Stimulated activated CD8-positive, alpha-beta memory T cell treated with anti-CD3 and anti-CD28 coated beads, Interleukin-7, amount 100 ng/mL, for 48 hours (primary cell): ENCODE data around the gene KAT14.
A peak's percentile ranks its signal among the peaks of the same experiment; 100 is the strongest.
"Not testable (repeated sequence)": the region's sequence is repeated elsewhere in the genome, so short reads cannot be mapped to it uniquely, and the experiment has no call there.

Experiments
- DNase-seq, 2 donors: peaks; one replicate each; pipeline ENCODE4 v3.0.0-alpha.2; 2020; ENCODE audit warnings: low read depth in 1 of 2; ENCODE audit errors: extremely low read depth in 1 of 2

KAT14 gene, protein sequence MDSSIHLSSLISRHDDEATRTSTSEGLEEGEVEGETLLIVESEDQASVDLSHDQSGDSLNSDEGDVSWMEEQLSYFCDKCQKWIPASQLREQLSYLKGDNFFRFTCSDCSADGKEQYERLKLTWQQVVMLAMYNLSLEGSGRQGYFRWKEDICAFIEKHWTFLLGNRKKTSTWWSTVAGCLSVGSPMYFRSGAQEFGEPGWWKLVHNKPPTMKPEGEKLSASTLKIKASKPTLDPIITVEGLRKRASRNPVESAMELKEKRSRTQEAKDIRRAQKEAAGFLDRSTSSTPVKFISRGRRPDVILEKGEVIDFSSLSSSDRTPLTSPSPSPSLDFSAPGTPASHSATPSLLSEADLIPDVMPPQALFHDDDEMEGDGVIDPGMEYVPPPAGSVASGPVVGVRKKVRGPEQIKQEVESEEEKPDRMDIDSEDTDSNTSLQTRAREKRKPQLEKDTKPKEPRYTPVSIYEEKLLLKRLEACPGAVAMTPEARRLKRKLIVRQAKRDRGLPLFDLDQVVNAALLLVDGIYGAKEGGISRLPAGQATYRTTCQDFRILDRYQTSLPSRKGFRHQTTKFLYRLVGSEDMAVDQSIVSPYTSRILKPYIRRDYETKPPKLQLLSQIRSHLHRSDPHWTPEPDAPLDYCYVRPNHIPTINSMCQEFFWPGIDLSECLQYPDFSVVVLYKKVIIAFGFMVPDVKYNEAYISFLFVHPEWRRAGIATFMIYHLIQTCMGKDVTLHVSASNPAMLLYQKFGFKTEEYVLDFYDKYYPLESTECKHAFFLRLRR

DNA sequence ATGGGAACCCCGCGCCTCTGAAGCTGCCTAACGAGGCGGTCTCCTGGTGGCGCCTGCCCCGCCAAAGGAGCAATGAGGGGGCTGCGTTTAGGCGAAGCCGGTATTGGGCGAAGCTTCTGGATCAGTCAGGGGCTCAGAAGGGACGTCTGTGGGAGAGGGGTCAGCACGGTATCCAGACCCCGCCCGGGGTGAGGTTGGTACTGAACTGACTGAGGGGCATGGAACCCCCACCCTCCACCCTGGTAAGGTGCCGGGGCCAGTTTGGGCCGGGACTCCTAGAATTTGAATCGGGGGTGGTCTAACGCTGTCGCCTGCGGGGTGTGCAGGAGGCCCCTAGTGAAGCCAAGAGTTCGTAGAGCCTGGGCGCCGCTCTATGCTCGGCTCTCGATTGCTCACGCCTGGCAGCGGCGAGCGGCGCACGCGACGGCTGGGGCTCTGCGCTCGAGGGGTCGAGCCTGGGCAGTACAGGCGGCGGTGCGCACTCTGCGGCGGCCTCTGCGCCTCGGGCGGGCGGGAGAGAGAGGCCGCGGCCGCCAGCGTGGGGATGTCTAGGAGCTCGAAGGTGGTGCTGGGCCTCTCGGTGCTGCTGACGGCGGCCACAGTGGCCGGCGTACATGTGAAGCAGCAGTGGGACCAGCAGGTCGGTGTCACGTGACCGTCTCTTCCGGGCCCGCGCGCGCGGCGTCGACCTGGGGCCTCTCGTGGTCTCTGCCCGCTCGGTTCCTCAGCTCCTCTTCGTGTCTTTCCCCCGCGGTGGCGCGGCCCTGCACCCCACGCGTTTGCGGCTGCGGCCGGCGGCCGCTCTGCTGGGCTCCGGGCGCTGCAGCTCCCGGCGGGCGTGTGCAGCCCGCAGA is at the start of gene KAT14, which contains the start of gene PET117:
Gene KAT14 (plus strand): TSS at position 452 of the 854 bp plus-strand sequence. CDS start 4,798 bp downstream, outside the sequence.
Gene PET117 (plus strand): TSS at position 452 of the 854 bp plus-strand sequence. CDS start 93 bp downstream, at position 545.
- DNase-seq: peak; percentile 76 to 85

DNA sequence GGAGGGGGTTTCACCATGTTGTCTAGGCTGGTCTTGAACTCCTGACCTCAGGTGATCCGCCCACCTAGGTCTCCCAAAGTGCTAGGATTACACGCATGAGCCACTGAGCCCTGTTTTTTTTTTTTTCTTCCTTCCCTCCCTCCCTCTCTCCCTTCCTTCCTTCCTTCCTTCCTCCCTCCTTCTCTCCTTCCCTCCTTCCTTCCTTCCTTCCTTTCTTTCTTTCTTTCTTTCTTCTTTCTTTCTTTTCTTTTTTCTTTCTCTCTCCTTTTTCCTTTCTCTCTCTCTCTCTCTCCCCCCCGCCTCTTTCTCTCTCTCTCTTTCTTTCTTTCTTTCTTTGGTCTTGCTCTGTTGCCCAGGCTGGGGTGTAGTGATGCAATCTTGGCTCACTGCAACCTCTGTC is 49.4 kb upstream of the KAT14 start:
- not testable (repeated sequence) for DNase-seq

DNA sequence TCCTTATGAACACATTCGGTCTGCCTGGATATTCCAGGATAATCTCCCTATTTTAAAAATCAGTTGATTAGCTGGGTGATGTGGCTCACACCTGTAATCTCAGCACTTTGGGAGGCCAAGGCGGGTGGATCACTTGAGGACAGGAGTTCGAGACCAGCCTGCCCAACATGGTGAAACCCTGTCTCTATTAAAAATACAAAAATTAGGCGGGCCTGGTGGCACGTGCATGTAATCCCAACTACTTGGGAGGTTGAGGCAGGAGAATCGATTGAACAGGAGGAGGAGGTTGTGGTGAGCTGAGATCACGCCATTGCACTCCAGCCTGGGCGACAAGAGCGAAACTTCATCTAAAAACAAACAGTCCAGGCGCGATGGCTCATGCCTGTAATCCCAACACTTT is 48.8 kb upstream of the KAT14 start:
- DNase-seq: not testable (repeated sequence)

DNA sequence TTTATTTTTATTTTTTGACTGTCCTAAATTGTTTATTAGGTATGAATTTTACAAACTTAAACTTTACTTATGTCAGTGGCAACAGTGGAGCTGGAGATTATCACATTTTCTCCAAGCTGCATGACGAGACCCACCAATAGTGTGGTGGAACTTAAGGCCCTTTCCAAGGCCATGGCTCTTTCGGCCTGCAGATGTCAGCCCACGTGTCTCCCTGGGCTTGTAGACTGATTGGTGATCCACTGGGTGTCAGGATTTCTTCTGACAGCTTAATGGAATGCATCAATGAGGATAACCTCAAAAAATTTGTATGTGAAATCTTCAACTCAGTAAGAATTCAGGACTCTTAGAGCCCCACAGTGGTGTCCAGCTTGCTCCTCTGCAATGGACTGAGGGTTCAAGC is 47.6 kb upstream of the KAT14 start:
- no peak for DNase-seq

DNA sequence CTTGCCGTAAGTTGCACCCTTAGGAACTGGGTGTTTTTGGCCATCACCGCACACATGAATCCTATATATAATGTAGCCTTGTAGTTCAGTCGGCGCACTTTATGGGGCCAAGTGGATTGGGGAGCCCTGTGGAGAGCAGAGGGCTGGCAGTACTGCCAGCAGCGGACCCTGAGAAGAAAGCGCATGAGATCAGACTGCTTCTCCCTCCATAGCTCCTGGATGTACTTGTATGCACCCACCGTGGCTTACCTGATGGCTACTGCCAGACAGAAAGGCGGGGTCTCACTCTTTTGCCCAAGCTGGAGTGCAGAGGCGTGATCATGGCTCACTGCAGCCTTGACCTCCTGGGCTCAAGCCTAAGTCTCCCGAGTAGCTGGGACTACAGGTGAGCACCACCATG is 47.2 kb upstream of the KAT14 start:
- no peak for DNase-seq

DNA sequence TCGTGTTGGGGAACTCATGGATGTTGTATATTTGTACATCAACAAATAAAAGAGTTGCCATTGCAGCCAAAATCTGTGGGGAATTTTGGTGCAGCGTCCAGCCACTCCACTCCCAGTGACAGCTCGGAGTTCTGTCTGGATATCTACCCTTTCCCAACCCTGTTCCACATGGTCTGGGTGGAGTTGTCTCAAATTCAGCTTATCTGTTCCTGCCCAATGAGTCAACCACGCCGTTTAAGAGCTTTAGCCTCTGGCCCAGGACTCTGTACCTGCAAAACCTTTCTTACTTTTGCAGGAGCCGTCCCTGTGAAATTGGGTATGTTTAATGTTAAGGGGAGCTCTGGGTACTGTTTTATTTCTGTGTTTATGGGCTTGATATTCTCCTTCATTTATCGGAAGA is 46.0 kb upstream of the KAT14 start:
- no peak for DNase-seq

DNA sequence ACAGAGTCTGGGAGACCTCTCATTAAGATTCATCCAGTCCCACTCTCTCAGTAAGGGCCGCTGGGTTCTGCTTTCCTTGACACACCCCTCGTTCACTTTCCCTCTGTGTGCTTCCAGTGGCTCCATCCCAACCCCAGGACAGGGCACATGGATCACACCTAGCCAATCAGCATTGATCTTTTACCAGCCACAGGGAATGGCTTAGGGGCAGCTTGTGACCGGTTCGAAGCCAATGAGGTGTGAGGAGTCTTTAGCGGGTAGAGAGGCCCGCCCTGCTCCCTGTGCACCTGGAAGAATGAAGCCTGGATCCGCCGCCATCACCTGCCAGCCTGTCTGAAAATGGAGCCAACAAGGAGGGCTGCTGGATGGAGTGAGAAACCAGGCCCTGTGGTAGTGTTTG is 44.8 kb upstream of the KAT14 start:
- no peak for DNase-seq

DNA sequence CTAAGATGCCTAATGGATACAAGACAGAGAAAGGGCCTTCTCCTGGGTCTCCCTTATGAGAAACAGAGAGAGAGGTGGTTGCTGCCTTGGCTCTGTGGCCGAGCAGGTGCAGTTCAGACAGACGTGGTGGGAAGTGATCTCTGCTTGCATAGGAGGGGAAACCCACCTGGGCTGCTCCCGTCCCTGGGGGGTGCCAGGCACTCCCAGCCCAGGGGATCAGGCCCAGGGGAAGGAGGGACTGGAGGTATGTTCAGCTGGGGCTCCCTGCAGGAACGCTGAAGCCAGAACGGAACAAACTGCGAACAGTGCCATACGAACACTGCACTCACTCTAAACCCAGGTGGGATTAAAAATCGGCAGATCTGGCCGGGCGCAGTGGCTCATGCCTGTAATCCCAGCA is 44.3 kb upstream of the KAT14 start:
- DNase-seq: no peak

DNA sequence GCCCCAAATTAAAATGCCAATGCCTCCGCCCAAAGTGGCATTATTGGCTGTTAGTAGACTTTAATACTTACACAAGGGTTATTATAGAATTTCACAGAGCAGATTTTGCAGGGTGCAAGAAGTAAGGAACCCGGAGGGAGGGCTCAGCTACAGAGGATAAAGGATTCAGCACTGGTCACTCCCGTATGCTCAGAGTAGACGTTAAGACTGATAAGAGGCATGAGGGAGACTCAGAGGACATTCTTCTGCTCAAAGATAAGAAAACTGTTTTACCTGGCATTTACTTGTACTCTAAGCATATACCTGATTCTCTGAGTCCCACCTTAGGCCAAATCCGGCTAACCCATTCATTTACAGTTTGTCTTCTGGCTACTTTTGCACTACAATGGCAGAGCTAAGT is 43.5 kb upstream of the KAT14 start:
- no peak for DNase-seq

DNA sequence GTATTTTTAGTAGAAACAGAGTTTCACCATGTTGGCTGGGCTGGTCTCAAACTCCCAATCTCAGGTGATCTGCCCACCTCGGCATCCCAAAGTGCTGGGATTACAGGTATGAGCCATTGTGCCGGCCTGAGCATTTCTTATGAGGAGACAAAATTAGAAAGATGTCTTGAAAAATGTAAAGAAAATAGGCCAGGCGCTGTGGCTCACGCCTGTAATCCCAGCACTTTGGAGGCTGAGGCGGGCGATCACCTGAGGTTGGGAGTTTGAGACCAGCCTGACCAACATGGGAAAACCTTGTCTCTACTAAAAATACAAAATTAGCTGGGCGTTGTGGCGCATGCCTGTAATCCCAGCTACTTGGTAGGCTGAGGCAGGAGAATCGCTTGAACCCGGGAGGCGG is 37.1 kb upstream of the KAT14 start:
- DNase-seq: not testable (repeated sequence)

DNA sequence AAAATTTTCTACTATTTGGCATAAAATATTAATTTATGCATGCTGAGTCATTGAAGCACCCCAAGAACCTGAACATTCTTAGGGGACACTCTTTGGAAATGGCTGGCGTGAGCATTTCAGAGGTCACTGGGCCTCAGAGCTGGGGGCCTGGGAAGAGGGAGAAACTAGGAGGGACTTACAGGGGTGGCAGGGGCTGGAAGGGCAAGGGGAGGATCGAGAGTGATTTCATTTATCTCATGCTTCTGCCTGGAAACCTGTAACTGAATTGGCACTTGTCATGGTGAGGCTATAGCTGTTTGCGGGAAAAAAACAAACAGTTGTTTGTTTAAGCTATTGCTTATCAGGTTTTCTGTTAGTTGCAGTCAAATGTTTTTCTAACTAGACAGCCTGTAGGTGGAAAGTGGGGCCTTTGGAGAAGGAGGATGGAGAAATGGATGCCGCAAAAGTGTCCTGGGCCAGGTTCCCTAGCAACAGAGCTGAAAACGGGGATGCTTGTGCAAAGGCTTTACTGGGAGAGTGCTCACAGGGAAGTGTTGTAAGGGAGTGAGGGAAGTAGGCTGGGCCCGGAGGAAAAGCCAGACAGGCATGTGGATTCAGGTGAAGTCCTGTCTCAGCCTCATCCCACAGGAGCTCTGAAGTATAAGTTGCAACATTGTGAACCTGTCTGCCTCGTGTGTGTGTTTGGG is 36.4 kb upstream of the KAT14 start:
- no peak for DNase-seq

DNA sequence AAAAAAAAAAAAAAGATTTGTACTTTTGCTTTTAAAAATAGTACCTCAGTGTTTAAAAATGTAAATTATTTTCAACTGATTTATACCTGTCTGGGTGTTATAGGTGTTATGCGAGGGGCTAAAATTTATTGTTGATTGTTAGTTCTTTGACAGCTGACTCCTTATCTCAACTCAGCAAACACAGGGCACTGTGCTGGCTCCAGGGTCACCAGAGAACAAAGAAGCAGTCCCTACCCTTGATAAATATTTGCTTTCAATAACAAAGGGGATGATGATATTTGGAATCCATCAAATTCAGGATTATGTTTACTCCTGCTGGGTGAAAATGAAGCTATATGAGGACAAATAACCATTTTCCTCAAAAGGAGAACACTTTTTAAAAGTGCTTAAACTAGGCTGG is 34.2 kb upstream of the KAT14 start:
- no peak for DNase-seq

DNA sequence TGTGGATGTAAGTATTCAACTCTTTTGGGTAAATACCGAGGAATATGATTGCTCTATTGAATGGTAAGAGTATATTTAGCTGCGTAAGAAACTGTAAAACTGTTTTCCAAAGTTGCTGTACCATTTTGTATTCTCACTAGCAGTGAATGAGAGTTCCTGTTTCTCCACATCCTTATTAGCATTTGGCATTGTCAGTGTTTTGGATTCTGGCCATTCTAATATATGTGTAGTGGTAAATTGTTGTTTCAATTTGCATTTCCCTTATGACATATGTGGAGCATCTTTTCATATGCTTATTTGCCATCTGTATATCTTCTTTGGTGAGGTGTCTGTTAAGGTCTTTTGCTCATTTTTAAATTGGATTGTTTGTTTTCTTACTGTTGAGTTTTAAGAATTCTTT is 29.3 kb upstream of the KAT14 start:
- DNase-seq: no peak

DNA sequence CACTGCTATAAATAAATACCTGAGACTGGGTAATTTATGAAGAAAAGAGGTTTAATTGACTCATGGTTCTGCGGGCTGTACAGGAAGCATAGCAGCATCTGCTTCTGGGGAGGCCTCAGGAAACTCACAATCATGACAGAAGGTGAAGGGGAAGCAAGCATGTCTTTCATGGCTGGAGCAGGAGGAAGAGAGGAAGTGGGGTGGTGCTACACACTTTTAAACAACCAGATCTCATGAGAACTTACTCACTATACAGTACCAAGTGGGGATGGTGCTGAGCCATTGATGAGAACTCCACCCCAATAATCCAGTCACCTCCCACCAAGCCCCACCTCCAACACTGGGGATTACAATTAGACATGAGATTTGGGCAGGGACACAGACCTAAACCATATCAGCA is 9.1 kb upstream of the KAT14 start:
- peak in 1 of 2 donors; percentile 2 for DNase-seq

DNA sequence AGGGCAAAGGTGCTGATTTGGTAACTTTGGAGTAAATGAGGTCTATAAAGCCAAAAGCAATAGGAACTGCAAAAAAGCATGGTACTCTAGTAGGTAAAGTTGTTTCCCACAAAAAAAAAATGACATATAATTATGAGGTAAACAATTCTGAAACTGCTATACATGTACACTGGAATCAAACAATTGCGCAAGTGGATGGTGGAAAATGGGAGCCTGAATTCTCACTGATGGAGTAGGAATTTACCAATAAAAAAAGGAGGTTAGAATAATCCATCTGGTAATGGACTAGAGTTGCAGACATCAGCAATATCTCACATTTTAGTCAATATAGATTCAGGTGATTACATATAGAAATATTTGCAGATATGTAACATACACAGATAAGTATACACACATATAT is 5.0 kb upstream of the KAT14 start:
- DNase-seq: no peak

DNA sequence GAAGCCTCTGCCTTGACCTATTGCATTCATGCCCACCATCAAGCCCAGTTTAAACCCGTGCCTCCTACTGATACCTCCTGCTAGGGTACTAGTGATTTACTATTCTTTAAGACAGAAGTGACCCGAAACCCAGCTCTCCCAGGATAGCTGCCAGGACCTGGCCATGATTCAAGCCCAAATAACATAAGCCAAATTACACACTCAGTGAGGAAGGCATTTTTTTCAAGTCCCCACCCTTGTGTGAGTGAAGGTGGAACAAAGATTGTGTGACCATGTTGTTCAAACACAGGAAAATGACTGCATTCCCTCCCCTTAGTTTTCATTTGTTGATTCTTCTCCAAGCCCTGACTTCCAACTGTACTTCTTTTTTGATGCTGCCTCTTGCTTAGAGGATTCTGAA is 3.7 kb upstream of the KAT14 start:
- DNase-seq: no peak

DNA sequence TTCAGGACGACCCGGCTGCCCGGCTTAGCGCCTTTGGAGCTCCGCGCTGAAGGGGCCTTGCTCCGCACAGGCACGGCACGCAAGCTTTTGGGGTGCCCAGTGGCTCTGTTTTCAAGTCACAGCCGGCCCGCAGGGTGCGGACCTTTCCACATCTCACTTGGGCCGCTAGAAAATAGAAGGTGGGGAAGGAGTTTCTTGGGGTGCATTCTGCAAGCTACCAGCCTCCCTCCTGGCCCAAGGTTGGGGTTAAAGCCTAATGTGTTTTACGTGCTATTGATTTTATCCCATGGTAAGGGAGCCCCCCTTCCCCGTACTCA is 561 bp downstream of the KAT14 start:
- no peak for DNase-seq

DNA sequence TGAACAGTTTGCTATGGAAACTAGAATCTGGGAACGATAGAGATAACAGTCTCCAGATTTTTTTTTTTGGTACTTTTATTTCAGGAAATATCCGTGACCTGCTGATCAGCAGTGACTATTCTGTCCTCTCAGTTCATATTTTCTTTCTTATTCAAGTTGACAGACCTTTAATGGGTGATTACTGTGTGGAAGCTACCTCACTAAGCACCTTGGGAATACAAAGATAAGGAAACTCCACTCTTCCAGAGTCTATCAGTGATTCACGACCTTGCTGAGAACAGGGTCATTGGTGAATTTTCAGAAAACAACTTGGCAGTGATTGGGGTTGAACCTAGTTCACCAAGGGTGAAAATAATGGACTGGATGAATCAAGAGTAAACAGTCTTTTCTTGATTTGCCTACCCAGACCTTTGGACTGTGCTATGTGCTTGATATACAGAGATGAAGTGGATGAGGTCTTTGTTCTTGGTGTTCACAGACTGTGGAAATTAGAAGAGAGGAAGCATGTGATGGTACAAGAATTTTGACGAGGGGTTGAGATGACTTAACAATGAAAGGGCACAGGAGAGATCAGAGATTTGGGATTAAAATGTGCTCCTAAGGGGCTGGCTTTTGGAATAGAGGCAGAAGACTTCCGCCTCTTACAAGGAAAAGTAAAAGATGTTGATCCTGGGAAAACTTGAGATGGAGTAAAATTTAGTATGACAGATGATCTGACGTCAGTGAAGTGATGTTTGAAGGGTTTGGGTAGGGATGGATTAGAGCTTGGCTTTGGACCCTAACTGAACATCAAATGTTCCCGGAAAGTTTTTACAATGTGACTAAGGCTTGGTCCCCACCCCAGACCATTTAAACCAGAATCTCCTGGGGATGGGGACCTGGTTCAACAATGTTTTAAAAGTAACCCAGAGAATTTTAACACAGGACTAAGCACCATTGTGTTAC is 1.2 kb downstream of the KAT14 start:
- DNase-seq: no peak

DNA sequence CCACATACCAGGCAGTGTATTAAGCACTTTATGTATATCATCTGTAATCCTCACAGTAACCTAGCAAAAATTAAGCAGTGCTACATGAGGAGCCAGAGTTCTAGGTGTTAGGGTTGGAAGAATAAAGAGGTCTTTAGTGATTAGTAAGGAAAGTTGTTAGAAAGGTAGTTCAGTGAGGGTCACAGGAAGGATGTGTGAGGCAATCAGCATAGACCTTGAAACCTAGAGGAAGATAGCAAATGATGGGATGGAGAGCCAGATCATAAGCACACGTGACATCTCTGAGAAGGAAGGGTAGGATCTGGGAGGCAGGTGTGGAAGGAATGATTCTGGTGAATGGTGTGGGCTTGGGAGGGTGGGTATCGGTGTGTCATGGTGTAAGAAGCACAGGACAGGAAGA is 2.2 kb downstream of the KAT14 start:
- no peak for DNase-seq
